SH-SY5Y (cell line): ENCODE measurements around the gene RPRD1B.

Source experiments
- GATA2 ChIP-seq: IDR thresholded peaks from 2 replicates; pipeline ENCODE4 v1.6.1; 2011; ENCODE audit warnings: mild to moderate bottlenecking, low read depth, low read length
- GATA3 ChIP-seq: IDR thresholded peaks from 2 replicates; pipeline ENCODE4 v1.6.1; 2011; ENCODE audit warnings: low read depth, mild to moderate bottlenecking, low read length, moderate library complexity

GRCh38 chr20:38062890-38063289 is 29.3 kb downstream of the RPRD1B start:
- TF ChIP-seq GATA3 (no peak), GATA2 (no peak)
